HL-60 (cell line): ENCODE data around the gene KIF5A.
A peak's percentile ranks its signal among the peaks of the same experiment; 100 is the strongest.

Source experiments
- POLR2AphosphoS5 ChIP-seq: IDR thresholded peaks from 2 replicates; pipeline ENCODE4 v1.6.1; 2012; ENCODE audit warnings: low read depth
- SPI1 ChIP-seq: IDR thresholded peaks from 2 replicates; pipeline ENCODE4 v1.6.1; 2012; ENCODE audit warnings: low read depth, mild to moderate bottlenecking, borderline replicate concordance
- TF ChIP-seq, protein P1 (sequence below): IDR thresholded peaks from one replicate; pipeline ENCODE4 v1.5.1; 2011; ENCODE audit warnings: low read length, control low read depth, inconsistent platforms; ENCODE audit not compliant: insufficient read depth
- TF ChIP-seq, protein P2 (sequence below): IDR thresholded peaks from 2 replicates; pipeline ENCODE4 v1.6.1; 2012; ENCODE audit warnings: low read depth; ENCODE audit not compliant: insufficient replicate concordance

- TF ChIP-seq, protein P1, sequence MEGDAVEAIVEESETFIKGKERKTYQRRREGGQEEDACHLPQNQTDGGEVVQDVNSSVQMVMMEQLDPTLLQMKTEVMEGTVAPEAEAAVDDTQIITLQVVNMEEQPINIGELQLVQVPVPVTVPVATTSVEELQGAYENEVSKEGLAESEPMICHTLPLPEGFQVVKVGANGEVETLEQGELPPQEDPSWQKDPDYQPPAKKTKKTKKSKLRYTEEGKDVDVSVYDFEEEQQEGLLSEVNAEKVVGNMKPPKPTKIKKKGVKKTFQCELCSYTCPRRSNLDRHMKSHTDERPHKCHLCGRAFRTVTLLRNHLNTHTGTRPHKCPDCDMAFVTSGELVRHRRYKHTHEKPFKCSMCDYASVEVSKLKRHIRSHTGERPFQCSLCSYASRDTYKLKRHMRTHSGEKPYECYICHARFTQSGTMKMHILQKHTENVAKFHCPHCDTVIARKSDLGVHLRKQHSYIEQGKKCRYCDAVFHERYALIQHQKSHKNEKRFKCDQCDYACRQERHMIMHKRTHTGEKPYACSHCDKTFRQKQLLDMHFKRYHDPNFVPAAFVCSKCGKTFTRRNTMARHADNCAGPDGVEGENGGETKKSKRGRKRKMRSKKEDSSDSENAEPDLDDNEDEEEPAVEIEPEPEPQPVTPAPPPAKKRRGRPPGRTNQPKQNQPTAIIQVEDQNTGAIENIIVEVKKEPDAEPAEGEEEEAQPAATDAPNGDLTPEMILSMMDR, result no peak
- TF ChIP-seq SPI1, result peak; percentile 57; the same call in 1 of the 2 replicates
- peak; percentile 80; the same call in 1 of the 2 replicates for TF ChIP-seq POLR2AphosphoS5
- TF ChIP-seq, protein P2, sequence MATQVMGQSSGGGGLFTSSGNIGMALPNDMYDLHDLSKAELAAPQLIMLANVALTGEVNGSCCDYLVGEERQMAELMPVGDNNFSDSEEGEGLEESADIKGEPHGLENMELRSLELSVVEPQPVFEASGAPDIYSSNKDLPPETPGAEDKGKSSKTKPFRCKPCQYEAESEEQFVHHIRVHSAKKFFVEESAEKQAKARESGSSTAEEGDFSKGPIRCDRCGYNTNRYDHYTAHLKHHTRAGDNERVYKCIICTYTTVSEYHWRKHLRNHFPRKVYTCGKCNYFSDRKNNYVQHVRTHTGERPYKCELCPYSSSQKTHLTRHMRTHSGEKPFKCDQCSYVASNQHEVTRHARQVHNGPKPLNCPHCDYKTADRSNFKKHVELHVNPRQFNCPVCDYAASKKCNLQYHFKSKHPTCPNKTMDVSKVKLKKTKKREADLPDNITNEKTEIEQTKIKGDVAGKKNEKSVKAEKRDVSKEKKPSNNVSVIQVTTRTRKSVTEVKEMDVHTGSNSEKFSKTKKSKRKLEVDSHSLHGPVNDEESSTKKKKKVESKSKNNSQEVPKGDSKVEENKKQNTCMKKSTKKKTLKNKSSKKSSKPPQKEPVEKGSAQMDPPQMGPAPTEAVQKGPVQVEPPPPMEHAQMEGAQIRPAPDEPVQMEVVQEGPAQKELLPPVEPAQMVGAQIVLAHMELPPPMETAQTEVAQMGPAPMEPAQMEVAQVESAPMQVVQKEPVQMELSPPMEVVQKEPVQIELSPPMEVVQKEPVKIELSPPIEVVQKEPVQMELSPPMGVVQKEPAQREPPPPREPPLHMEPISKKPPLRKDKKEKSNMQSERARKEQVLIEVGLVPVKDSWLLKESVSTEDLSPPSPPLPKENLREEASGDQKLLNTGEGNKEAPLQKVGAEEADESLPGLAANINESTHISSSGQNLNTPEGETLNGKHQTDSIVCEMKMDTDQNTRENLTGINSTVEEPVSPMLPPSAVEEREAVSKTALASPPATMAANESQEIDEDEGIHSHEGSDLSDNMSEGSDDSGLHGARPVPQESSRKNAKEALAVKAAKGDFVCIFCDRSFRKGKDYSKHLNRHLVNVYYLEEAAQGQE, result no peak
Observed at GRCh38 chr12:57522887-57523705, 26.7 kb upstream of the KIF5A start.
